Thyroid gland (tissue), 4 donors: Measurements from ENCODE around the gene PGM5.

Experiments
- CTCF ChIP-seq, 6 experiments: fragments of 200-600 bp in 3 of 6; fragments of 450-650 bp in 3 of 6; sonication (generic) in 3 of 6; IDR thresholded peaks; one replicate each; pipeline ENCODE4 v1.5.1; 2016 to 2019; ENCODE audit warnings: antibody characterized with exemption in 6 of 6, mild to moderate bottlenecking in 2 of 6, inconsistent platforms in 1 of 6, moderate library complexity in 1 of 6
- POLR2A ChIP-seq, 2 donors: fragments of 450-650 bp; IDR thresholded peaks; one replicate each; pipeline ENCODE4 v1.6.1; 2017; ENCODE audit warnings: antibody characterized with exemption in 2 of 2, mild to moderate bottlenecking in 2 of 2, moderate library complexity in 1 of 2

- TF ChIP-seq POLR2A (IDR thresholded peaks at IDR 0.05) (no peak), CTCF (IDR thresholded peaks at IDR 0.05) (no peak)
Observed at GRCh38 chr9:68493541-68493940, 137.1 kb downstream of the PGM5 start.
